GM12873 (cell line): ENCODE measurements around the gene DCTD.

Experiments used
- TF ChIP-seq, protein P1 (sequence below): IDR thresholded peaks from 2 replicates; pipeline ENCODE4 v1.5.1; 2012; ENCODE audit warnings: low read depth, mild to moderate bottlenecking, moderate library complexity, low read length, control low read depth; ENCODE audit not compliant: insufficient read depth; ENCODE audit errors: missing control alignments

The DCTD gene

GRCh38 chr4:182920676-182921075, 3.5 kb upstream of the DCTD start:
- TF ChIP-seq, protein P1, sequence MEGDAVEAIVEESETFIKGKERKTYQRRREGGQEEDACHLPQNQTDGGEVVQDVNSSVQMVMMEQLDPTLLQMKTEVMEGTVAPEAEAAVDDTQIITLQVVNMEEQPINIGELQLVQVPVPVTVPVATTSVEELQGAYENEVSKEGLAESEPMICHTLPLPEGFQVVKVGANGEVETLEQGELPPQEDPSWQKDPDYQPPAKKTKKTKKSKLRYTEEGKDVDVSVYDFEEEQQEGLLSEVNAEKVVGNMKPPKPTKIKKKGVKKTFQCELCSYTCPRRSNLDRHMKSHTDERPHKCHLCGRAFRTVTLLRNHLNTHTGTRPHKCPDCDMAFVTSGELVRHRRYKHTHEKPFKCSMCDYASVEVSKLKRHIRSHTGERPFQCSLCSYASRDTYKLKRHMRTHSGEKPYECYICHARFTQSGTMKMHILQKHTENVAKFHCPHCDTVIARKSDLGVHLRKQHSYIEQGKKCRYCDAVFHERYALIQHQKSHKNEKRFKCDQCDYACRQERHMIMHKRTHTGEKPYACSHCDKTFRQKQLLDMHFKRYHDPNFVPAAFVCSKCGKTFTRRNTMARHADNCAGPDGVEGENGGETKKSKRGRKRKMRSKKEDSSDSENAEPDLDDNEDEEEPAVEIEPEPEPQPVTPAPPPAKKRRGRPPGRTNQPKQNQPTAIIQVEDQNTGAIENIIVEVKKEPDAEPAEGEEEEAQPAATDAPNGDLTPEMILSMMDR = no peak

DNA sequence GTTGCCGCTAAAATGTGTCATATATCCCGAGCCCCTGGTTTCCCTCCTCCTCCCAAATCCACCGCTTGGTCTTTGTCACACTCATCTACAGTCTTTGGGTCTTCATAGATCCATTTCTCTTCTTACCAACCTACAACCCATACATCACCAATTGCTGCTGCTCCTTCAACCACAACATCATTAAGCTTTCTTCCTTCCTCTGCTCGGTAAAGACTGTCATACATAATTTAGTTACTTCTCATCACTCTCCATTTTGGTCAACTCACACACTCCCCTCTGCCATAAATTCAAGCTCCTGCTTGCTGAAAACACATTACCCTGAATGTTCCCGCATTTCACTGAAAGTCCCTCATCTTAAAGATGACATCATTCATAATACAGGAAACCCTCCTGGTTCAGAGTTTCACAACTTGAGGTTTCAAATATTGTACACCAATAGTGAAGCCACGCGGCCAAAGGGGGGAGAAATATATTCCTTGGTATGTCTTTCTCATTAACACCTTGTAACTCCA, 1.7 kb upstream of the DCTD start:
- TF ChIP-seq, protein P1 = no peak

DNA sequence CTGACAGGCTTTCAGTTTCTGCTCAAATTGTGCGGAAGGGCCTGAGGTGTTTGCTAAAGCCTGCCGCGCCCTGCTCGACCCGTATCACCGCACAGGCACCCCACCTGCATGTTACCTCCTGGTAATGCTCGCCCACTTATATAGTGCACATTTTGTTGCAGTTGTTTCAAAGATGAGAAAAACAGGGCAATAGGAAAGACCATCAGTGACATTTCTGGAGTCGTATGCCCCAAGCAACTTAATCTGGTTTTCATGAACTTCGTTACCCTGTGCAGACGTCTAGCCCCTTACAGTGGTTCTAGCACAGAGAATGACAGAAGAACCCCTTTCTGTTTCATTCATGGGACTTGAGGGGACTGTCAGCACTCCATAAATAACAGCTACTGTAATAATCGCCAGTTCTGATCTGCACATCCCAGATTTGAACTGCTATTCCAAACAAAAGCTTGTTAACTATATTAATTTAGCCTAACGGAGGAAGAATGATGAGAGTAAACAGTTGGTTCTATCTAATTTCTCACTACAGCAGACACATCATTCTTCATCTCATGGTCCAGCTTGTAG, 940 bp upstream of the DCTD start:
- TF ChIP-seq, protein P1 = no peak

DNA sequence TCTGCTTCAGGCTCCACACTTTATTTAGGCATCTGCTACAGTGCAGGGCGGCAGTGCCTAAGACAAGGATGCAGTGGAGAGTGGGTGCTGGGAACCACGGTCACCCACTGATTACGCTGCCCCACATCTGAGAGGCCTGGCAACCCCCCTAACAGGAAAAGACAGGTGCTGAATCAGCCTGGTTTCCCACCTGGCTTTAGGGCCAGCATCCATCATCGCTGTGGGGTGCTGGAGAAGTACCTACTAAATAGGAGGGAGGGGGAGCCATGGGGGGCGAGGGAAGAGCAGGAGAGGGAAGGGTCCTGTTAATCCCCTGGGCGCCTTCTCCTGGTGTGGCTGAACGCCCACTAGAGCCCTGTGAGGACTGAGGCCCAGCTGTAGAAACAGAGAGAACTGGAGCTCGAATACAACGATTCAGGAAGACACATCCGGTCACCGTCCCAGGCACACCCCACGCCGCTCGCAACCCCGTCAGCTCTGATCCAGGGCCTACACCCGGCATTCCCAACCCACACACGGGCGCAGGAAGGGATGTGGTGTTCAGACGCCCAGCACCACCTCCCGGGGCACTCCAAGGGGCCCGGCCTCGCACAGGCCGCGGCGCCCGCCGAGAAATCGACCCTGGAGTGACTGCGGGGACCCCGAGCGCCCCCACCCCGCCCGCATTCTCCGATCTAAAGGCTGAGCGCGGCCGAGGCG, 554 bp downstream of the DCTD start:
- TF ChIP-seq, protein P1 = no peak

DNA sequence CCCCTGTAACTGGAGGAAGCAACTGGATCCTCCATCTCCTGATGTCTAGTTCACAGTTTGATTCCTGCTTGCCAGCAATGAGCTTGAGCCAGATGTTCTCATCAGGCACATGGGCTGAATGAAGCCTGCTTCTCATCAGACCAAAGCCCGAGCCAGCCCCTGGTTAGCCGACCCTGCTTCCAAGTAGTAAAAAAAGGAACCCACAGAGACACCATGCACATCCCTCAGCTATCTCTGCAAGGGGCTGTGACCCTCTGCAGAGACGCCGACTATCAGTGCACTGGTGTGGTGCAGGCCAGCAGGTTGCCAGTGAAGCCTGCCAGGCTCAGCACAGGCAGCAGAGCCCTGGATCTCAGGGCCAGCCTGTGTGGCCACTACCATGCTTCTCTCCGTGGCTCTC, 2.8 kb downstream of the DCTD start:
- TF ChIP-seq, protein P1 = no peak

GRCh38 chr4:182913621-182914020, 3.6 kb downstream of the DCTD start:
- TF ChIP-seq, protein P1 = no peak

DNA sequence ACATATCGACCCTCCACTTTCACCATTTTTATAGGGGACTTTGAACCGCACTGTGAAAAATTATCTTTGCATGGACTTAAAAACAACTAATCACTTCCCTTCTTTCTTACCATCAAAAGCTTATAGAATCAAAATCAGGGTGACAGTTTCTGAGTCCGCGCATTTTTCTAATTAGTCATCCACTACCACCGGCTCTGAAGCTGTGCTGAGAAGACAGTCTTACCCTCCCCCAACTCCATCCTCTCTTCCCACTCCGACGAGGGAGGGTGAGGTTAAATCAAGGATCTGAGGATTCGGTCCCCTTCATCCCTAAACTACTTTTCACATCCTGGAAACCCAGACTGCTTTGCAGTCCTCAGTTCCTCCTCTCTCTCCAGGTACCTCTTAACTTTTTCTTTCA, 4.2 kb downstream of the DCTD start:
- TF ChIP-seq, protein P1 = no peak
